GM19468 (cell line): ENCODE measurements around the gene KRT34.
"Not testable (repeated sequence)": the region's sequence is repeated elsewhere in the genome, so short reads cannot be mapped to it uniquely, and the experiment has no call there.

ENCODE experiments used
- ATAC-seq: cut with Tn5 transposase; IDR thresholded peaks from one replicate; pipeline ENCODE4 v1.9.1; 2021; ENCODE audit warnings: mild to moderate bottlenecking, moderate library complexity, moderate number of reproducible peaks; ENCODE audit not compliant: unreplicated experiment; ENCODE audit errors: extremely low read depth

KRT34 gene

DNA sequence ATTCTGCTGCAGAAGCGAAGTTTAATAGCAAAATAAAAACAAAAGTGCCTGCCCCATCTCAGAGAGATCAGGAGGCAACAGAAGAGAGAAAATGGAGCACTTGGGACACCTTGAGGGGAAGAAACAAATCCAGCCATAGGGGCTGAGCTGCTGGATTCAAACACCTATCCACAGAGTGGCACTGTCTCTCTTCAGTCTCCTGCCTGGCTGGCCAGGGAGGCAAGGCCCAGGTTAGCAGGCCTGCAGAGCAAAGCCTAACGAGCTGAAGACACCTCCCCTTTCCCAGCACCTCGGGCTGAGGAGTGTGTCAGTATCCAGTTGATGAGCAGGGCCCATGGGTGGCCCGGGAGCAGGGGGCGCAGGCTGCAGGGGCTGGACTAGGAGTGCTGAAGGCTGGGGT lies 24.1 kb upstream of the KRT34 start:
- no peak for ATAC-seq

- no peak for ATAC-seq
These were observed 22.0 kb upstream of the KRT34 start for GRCh38 chr17:41404024-41404671.

DNA sequence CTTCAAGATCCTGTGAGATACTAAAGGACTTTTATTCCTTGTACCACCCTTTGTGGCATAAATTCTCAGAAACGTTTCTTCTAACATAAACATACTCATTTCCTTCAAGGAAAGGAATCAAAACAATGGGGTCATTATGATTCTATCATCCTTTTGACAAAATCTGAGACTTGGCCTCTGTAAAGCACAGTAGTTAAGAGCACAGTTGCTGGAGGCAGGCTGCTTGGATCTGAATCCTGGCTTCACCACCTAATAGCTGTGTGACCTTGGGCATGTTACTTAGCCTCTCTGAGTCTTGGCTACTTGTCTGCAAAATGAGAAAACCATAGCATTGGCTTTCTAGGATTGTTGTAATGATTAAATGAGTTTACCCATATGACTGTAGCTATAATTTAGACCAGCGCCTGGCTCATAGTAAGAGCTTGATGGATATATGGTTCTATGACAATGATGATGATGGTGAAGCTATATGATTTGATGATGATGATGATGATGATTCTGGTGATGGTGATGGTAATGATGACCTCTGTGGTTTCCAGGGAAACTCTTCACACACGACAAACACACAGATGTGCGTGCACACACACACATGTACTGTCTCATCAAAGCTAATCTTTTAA lies 21.4 kb upstream of the KRT34 start:
- no peak for ATAC-seq

- no peak for ATAC-seq
These were observed 20.1 kb upstream of the KRT34 start for GRCh38 chr17:41402161-41402560.

GRCh38 chr17:41396996-41397660 lies 15.0 kb upstream of the KRT34 start, which contains the start of gene KRT31:
TSS of gene KRT31 (minus strand) at chr17:41397608. CDS start at chr17:41397539, 69 bp downstream.
- ATAC-seq = no peak

- no peak for ATAC-seq
These were observed 14.2 kb upstream of the KRT34 start for GRCh38 chr17:41396340-41396739.

DNA sequence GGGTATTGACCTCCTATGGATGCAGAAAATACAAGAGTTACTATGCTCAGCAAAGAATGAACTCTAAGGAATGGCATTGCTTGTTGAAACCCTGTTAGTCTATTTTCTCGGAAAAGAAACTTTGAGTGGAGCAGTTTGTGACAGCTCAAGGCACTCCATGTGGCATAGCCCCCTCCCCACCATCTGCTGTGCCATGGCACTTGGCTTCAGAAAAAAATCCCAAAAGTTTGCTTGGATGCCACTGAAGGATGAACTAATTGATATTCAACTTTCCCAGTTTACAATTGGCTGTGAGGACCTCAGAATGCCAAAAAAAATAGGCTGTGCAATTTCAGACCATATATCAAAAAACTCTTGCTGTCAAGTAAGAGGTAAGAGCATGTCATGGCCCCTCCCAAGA lies 13.5 kb upstream of the KRT34 start:
- ATAC-seq = no peak

- ATAC-seq = not testable (repeated sequence)
These were observed 12.9 kb upstream of the KRT34 start for GRCh38 chr17:41395044-41395443.

GRCh38 chr17:41394254-41394996 lies 12.3 kb upstream of the KRT34 start:
- no peak for ATAC-seq

- no peak for ATAC-seq
These were observed 11.7 kb upstream of the KRT34 start for GRCh38 chr17:41393826-41394225.

GRCh38 chr17:41393294-41393693 lies 11.2 kb upstream of the KRT34 start:
- no peak for ATAC-seq

- no peak for ATAC-seq
These were observed 10.2 kb upstream of the KRT34 start for GRCh38 chr17:41392278-41392677.

DNA sequence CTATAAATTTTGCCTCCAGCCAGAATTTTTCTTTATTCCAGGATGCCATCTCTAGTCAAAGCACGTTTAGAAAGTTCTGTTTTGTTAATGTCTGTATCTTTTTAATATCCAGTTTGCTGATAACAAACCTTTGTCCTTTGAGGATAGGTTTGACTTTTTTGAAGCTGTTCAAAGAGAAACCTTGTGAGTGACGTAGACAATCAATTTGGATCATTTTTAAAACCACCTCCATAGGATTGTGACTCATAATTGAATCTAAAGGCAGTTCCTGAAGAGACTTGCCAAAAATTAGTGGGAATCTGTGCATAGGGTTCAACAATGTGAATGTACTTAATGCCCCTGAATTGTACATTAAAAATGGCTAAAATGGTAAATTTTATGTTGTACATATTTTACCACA lies 9.4 kb upstream of the KRT34 start:
- no peak for ATAC-seq

GRCh38 chr17:41390411-41390938 lies 8.4 kb upstream of the KRT34 start:
- ATAC-seq = no peak

DNA sequence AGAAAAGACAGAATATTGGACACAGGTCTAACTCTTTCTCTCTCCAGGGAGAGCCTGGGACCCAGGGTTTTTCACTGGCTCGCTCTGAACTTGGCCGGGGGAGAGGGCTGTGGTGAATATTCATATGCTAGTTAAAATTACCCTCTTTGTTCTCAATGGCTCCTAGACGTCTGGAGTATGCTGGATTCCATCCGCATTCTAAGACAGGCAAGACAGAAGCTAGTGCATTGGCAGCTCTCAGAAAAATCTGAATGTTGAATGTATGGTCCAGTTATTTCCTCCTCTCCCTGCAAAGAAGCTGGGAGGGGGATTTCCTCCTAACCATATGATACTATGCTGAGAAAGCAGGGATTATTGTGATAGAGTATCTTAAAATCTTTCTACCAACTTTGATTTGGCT lies 5.6 kb upstream of the KRT34 start:
- ATAC-seq = no peak

DNA sequence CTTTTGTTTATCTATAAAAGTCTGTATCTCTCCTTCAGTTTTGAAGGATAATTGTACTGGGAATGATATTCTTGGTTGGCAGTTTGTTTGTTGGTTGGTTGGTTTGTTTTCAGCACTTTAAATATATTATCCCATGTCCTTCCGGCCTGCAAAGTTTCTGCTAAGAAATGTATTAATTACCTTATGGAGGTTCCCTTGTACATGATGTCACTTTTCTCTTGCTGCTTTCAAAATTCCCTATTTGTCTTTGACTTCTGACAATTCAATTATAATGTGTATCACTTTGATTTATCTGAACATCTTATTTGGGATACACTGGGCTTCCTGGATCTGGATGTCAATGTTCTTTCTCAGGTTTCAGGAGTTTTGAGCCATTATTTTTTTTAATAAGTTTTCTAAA lies 4.1 kb upstream of the KRT34 start:
- ATAC-seq = no peak

- ATAC-seq = no peak
These were observed 1.6 kb upstream of the KRT34 start for GRCh38 chr17:41383690-41384089.

DNA sequence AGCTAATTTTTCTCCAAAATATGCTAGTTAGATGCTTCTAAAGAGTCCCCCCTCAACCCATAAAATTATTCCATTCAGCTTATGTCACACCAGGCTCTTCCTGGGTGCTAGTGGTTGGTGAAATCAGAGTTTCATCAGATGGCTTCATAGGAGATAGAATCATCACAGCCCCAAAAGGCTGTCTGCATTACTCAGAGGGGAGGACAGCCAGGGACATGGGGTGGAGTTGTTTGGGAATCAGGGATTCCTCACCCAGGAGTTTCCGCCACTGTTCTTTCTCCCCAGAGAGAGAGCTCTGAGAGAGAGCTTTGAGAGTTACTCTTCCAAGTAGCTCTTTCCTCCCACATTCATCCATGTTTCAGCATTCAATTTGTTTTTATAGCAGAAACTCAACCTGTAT lies 288 bp upstream of the KRT34 start:
- no peak for ATAC-seq

DNA sequence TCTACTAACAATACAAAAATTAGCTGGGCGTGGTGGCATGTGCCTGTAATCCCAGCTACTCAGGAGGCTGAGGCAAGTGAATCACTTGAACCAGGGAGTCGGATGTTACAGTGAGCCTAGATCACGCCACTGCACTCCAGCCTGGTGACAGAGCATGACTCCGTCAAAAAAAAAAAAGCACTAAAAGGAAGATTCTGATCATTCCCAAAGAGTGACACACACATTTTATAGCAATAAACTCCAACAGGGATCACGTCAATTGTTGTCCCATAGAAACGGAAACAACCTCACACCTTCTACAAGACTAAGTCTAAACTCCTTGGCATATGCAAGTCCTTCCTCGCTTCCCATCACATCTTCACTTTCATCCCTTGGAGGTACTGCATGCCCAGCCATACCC lies 2.0 kb downstream of the KRT34 start:
- ATAC-seq = not testable (repeated sequence)

- ATAC-seq = no peak
These were observed 4.6 kb downstream of the KRT34 start for GRCh38 chr17:41377546-41377945.

GRCh38 chr17:41369713-41370112 lies 12.4 kb downstream of the KRT34 start, which contains the start of gene KRT33B:
TSS of gene KRT33B (minus strand) at chr17:41369813. CDS start at chr17:41369750, 63 bp downstream.
- no peak for ATAC-seq
